GM10248 (cell line): ENCODE data around the gene TCP11.
A peak's percentile ranks its signal among the peaks of the same experiment; 100 is the strongest.

ENCODE experiments used
- CTCF ChIA-PET: fragments of 300-600 bp; sonication (Branson Sonifier 250); formaldehyde crosslinking; extraction: SDS; loops from one replicate; lab custom pipeline; 2021; ENCODE audit warnings: antibody characterized with exemption; lab: Yijun Ruan, JAX
- POLR2A ChIA-PET: fragments of 350-650 bp; sonication (Branson Sonifier 250); formaldehyde crosslinking; extraction: SDS; loops from one replicate; lab custom pipeline; 2020; ENCODE audit warnings: antibody characterized with exemption; lab: Yijun Ruan, JAX
- DNase-seq: peaks from one replicate; pipeline ENCODE4 v3.0.0; 2012; ENCODE audit errors: extremely low spot score
- TF ChIP-seq, protein P1 (sequence below): IDR thresholded peaks from 2 replicates; pipeline ENCODE4 v1.5.1; 2012; ENCODE audit warnings: mild to moderate bottlenecking, low read depth; ENCODE audit errors: extremely low read depth, missing control alignments, control extremely low read depth

The TCP11 gene

GRCh38 chr6:35166520-35166919 lies 25.4 kb upstream of the TCP11 start:
- TF ChIP-seq, protein P1, sequence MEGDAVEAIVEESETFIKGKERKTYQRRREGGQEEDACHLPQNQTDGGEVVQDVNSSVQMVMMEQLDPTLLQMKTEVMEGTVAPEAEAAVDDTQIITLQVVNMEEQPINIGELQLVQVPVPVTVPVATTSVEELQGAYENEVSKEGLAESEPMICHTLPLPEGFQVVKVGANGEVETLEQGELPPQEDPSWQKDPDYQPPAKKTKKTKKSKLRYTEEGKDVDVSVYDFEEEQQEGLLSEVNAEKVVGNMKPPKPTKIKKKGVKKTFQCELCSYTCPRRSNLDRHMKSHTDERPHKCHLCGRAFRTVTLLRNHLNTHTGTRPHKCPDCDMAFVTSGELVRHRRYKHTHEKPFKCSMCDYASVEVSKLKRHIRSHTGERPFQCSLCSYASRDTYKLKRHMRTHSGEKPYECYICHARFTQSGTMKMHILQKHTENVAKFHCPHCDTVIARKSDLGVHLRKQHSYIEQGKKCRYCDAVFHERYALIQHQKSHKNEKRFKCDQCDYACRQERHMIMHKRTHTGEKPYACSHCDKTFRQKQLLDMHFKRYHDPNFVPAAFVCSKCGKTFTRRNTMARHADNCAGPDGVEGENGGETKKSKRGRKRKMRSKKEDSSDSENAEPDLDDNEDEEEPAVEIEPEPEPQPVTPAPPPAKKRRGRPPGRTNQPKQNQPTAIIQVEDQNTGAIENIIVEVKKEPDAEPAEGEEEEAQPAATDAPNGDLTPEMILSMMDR: no peak
- DNase-seq: no peak
- POLR2A ChIA-PET: no interaction called here
- CTCF ChIA-PET: interaction anchor here (1.0 to 2.4 kb wide), 5 partner anchors 11 to 180 kb away, joined by 3 to 10 read pairs (median 5); no protein-coding TSS in a partner anchor

DNA sequence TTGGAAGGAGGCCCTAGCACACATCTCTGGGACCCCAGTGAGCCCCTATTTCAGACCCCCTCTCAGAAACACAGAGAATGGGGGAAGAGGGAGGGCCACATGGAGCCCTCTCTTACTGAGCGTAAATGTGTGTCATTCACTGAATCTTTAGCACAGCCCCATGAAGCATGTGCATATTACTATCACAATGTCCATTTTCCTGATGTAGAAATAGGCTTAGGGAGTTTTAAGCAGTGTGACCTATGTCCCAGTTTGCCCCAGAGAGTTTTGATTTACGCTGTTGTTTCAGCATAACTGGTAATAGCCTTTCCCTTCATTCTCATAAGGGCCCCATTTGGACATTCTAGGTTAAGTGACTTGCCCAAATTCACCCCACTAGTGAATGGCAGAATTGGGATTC lies 25.0 kb upstream of the TCP11 start:
- ChIA-PET POLR2A (no interaction called here), CTCF (interaction anchor here (1.1 to 2.4 kb wide), 7 partner anchors 11 to 179 kb away, joined by 3 to 10 read pairs (median 5); no protein-coding TSS in a partner anchor)
- TF ChIP-seq, protein P1: no peak
- no peak for DNase-seq

DNA sequence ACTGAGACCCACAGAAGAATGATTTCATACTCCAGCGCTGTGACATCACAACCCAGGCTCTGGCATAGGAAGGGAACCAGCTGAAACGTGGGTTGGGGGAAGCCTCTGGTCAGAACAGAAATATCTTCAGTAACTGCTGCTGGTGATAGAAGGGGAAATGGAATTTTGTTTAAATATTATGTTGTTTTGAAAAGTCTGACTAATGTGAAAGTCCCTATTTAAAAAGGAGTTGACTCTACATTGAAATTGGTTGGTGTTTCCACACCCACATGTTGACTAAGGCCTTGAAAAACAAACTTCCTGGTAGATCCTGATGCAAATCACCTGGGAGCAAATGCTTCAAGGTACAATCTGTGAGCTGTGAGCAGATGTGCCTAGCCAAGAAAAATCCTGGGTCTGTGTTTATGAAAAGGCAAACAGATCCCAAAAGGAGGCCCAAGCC lies 24.5 kb upstream of the TCP11 start:
- TF ChIP-seq, protein P1: no peak
- CTCF ChIA-PET: interaction anchor here (1.1 to 2.4 kb wide), 6 partner anchors 13 to 179 kb away, joined by 4 to 10 read pairs (median 6); no protein-coding TSS in a partner anchor
- POLR2A ChIA-PET: no interaction called here
- peak; percentile 36 for DNase-seq

- DNase-seq: no peak
- TF ChIP-seq, protein P1: no peak
- POLR2A ChIA-PET: no interaction called here
- CTCF ChIA-PET: interaction anchor here (1.1 to 2.4 kb wide), 7 partner anchors 14 to 178 kb away, joined by 4 to 10 read pairs (median 6); no protein-coding TSS in a partner anchor
These were observed 23.7 kb upstream of the TCP11 start for GRCh38 chr6:35164868-35165267.

- DNase-seq: no peak
- TF ChIP-seq, protein P1: no peak
- ChIA-PET CTCF (interaction anchor here (1.4 to 2.4 kb wide), 4 partner anchors 14 to 76 kb away, joined by 4 to 9 read pairs (median 6); no protein-coding TSS in a partner anchor), POLR2A (no interaction called here)
These were observed 23.1 kb upstream of the TCP11 start for GRCh38 chr6:35164277-35164676.

GRCh38 chr6:35163836-35164235 lies 22.7 kb upstream of the TCP11 start:
- ChIA-PET POLR2A (no interaction called here), CTCF (interaction anchor here (2.1 to 2.4 kb wide), 2 partner anchors 14 to 77 kb away, joined by 6 to 9 read pairs; no protein-coding TSS in a partner anchor)
- TF ChIP-seq, protein P1: no peak
- no peak for DNase-seq
